GM12878 (cell line): ENCODE data around the gene TEX22. TPM values are rescaled to one million over a fixed set of nuclear protein-coding genes. Genes with fewer than 3 reads are reported as not detected.

Experiments
- CREM ChIP-seq: IDR thresholded peaks from 2 replicates; pipeline ENCODE4 v1.6.1; 2014; ENCODE audit warnings: antibody characterized with exemption, low read depth
- DPF2 ChIP-seq: fragments of 450-650 bp; IDR thresholded peaks from 2 replicates; pipeline ENCODE4 v1.6.1; 2017; ENCODE audit warnings: mild to moderate bottlenecking
- FOS ChIP-seq: IDR thresholded peaks from 3 replicates; pipeline ENCODE4 v1.6.1; 2011; ENCODE audit warnings: borderline replicate concordance; ENCODE audit not compliant: insufficient read length; ENCODE audit errors: extremely low read depth
- FOXM1 ChIP-seq: IDR thresholded peaks from 2 replicates; pipeline ENCODE4 v1.6.1; 2012; ENCODE audit warnings: low read depth, mild to moderate bottlenecking, inconsistent platforms, low read length, moderate library complexity
- HDAC2 ChIP-seq: fragments of 200-600 bp; sonication (generic); IDR thresholded peaks from 2 replicates; pipeline ENCODE4 v1.6.1; 2017
- MYC ChIP-seq: IDR thresholded peaks from 2 replicates; pipeline ENCODE4 v1.6.1; 2011; ENCODE audit warnings: mild to moderate bottlenecking, low read length, moderate library complexity, inconsistent platforms; ENCODE audit not compliant: insufficient read depth, insufficient replicate concordance, insufficient read length, severe bottlenecking
- SREBF2 ChIP-seq: IDR thresholded peaks from 2 replicates; pipeline ENCODE4 v1.6.1; 2012; ENCODE audit warnings: mild to moderate bottlenecking, low read length
- polyA plus RNA-seq, 11 experiments: library from polyadenylated mRNA; depleted of rRNA in 4 of 11; unstranded in 6 of 11; stranded (reverse) in 5 of 11; fragments of >200 nt; fragmentation: Nextera tagmentation in 4 of 11; fragmentation: Illumina TruSeq in 1 of 11; extraction: Ambion mirVana in 4 of 11; extraction: Trizol in 1 of 11; gene quantifications; 1 replicate in 1 of 11; 2 replicates in 10 of 11; pipeline versions ENCODE4 v1.2.1 to v1.2.3, GENCODE V29; 2011 to 2016; ENCODE audit warnings: inconsistent platforms in 2 of 11, missing spikeins in 2 of 11, low read depth in 1 of 11
- total RNA-seq, 4 experiments: library from RNA; depleted of rRNA in 3 of 4; stranded (reverse); fragments of >200 nt in 3 of 4; fragmentation: Illumina TruSeq in 1 of 4; extraction: Trizol in 1 of 4; gene quantifications; 2 replicates each; pipeline versions ENCODE4 v1.2.1 to v1.2.3, GENCODE V29; 2013 to 2021
- TF ChIP-seq, protein P1 (sequence below): fragments of 450-650 bp; IDR thresholded peaks from 2 replicates; pipeline ENCODE4 v1.6.1; 2017; ENCODE audit warnings: antibody characterized with exemption, mild to moderate bottlenecking, moderate library complexity

Gene TEX22
- total and polyA plus RNA-seq, 10 of the 15 experiments (the other 5 are each of a cell fraction or from before 2014, with no cell fraction given), result 0.02 to 4.0 (median 0.63) TPM; not detected in 1

DNA sequence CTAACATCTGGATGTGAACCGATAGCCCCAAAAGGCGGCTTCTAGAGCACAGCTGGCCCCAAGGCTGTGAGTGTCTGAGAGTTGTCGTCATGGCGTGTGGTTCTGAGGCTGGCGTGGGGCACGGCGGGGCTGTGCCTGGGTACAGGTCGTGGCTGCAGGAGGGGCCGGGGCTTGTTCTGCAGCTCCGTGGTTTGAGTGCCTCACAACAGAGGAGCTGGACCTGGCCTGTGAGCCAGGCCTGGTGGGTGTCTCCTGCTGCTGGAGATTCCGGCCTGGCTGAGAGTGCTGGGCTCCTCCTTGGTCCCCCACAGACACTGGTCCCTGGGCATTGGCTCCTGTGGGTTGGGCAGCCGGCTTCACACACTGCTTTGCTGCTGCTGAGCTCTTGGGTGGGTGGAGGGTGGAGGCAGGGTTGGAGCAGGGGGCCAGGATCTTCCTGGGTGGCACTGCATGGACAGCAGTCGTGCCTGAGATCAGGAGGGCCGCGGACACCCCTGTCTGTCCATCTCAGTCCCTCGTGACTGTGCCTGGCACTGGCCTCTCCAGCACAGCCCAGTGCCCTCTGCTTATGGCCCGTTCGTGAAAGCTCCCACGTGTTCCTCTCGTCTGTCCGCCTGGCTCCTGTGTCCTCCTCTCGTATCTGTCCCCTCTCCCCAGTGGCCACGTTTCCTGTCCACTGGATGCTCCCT is 31.8 kb upstream of the TEX22 start (continued):
- TF ChIP-seq SREBF2 (no peak), FOXM1 (no peak), MYC (no peak), FOS (no peak), DPF2 (no peak), CREM (no peak), HDAC2 (no peak)
- TF ChIP-seq, protein P1, sequence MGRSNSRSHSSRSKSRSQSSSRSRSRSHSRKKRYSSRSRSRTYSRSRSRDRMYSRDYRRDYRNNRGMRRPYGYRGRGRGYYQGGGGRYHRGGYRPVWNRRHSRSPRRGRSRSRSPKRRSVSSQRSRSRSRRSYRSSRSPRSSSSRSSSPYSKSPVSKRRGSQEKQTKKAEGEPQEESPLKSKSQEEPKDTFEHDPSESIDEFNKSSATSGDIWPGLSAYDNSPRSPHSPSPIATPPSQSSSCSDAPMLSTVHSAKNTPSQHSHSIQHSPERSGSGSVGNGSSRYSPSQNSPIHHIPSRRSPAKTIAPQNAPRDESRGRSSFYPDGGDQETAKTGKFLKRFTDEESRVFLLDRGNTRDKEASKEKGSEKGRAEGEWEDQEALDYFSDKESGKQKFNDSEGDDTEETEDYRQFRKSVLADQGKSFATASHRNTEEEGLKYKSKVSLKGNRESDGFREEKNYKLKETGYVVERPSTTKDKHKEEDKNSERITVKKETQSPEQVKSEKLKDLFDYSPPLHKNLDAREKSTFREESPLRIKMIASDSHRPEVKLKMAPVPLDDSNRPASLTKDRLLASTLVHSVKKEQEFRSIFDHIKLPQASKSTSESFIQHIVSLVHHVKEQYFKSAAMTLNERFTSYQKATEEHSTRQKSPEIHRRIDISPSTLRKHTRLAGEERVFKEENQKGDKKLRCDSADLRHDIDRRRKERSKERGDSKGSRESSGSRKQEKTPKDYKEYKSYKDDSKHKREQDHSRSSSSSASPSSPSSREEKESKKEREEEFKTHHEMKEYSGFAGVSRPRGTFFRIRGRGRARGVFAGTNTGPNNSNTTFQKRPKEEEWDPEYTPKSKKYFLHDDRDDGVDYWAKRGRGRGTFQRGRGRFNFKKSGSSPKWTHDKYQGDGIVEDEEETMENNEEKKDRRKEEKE, result no peak
